Keratinocyte (primary cell): ENCODE measurements around the gene MAPK1IP1L. TPM values are rescaled to one million over a fixed set of nuclear protein-coding genes. Genes with fewer than 3 reads are reported as not detected.

Experiments
- DNase-seq: peaks from one replicate; pipeline ENCODE4 v3.0.0-alpha.2; 2011; ENCODE audit warnings: low read depth, missing footprints, low spot score
- FAIRE-seq: peaks from 2 replicates; lab custom pipeline; 2011; peaks lifted over from hg19 to GRCh38; lab: Jason Lieb, UNC
- H2AFZ ChIP-seq: 2 replicates; pipeline ENCODE4 v1.6.0; 2012; ENCODE audit warnings: low read length, control low read depth, inconsistent platforms; ENCODE audit not compliant: control insufficient read depth
- H3K27ac ChIP-seq: 2 replicates; pipeline ENCODE4 v1.5.1; 2011; ENCODE audit warnings: low read length; ENCODE audit not compliant: control insufficient read depth, insufficient read depth
- H3K27me3 ChIP-seq: 3 replicates; pipeline ENCODE4 v1.6.0; 2011; ENCODE audit warnings: low read length; ENCODE audit not compliant: control insufficient read depth, insufficient read depth; ENCODE audit errors: extremely low read depth
- H3K36me3 ChIP-seq, 2 experiments: 2 replicates in 1 of 2; 3 replicates in 1 of 2; pipeline ENCODE4 v1.5.1; 2011; ENCODE audit warnings: low read length in 2 of 2, mild to moderate bottlenecking in 1 of 2; ENCODE audit not compliant: control insufficient read depth in 2 of 2, insufficient read depth in 2 of 2; ENCODE audit errors: extremely low read depth in 1 of 2
- H3K4me1 ChIP-seq: 3 replicates; pipeline ENCODE4 v1.5.1; 2011; ENCODE audit warnings: low read length; ENCODE audit not compliant: control insufficient read depth, insufficient read depth; ENCODE audit errors: extremely low read depth
- H3K4me2 ChIP-seq: 3 replicates; pipeline ENCODE4 v1.6.0; 2011; ENCODE audit warnings: low read depth, low read length; ENCODE audit not compliant: control insufficient read depth, insufficient read depth; ENCODE audit errors: extremely low read depth
- H3K4me3 ChIP-seq, 3 experiments: fragments of 200-600 bp in 1 of 3; sonication (generic) in 1 of 3; 2 replicates in 2 of 3; 3 replicates in 1 of 3; pipeline ENCODE4 v1.5.1; 2011 to 2016; ENCODE audit warnings: low read length in 3 of 3, mild to moderate bottlenecking in 3 of 3, control low read depth in 2 of 3, inconsistent platforms in 1 of 3, low read depth in 1 of 3, mixed read lengths in 1 of 3, mixed run types in 1 of 3, moderate library complexity in 1 of 3; ENCODE audit not compliant: control insufficient read depth in 2 of 3, insufficient read depth in 2 of 3; ENCODE audit errors: extremely low read depth in 1 of 3
- H3K79me2 ChIP-seq: 2 replicates; pipeline ENCODE4 v1.6.0; 2012; ENCODE audit warnings: low read length; ENCODE audit not compliant: control insufficient read depth, insufficient read depth
- H3K9ac ChIP-seq: 3 replicates; pipeline ENCODE4 v1.6.0; 2011; ENCODE audit warnings: low read length; ENCODE audit not compliant: control insufficient read depth, insufficient read depth; ENCODE audit errors: extremely low read depth
- H3K9me1 ChIP-seq: 3 replicates; pipeline ENCODE4 v1.6.0; 2011; ENCODE audit warnings: low read length; ENCODE audit not compliant: control insufficient read depth, insufficient read depth; ENCODE audit errors: extremely low read depth
- H3K9me3 ChIP-seq: 2 replicates; pipeline ENCODE4 v1.5.1; 2012; ENCODE audit warnings: low read depth, low read length; ENCODE audit not compliant: control insufficient read depth
- H4K20me1 ChIP-seq: 3 replicates; pipeline ENCODE4 v1.6.0; 2011; ENCODE audit warnings: low read length; ENCODE audit not compliant: control insufficient read depth, insufficient read depth; ENCODE audit errors: extremely low read depth
- EZH2 ChIP-seq: IDR thresholded peaks from one replicate; pipeline ENCODE4 v1.6.1; 2012; ENCODE audit warnings: inconsistent platforms, mild to moderate bottlenecking, low read length, moderate library complexity
- dilution Hi-C: fragments of 300-500 bp; cut with MboI; formaldehyde crosslinking; loops from one replicate; pipeline ENCODE4 v1.7.0; 2020; ENCODE audit warnings: low sequenced_read_pairs; ENCODE audit not compliant: extremely low pct_ligation_motif_present
- polyA plus RNA-seq, 5 experiments: library from polyadenylated mRNA; depleted of rRNA in 3 of 5; stranded (reverse) in 3 of 5; stranded (forward) in 1 of 5; unstranded in 1 of 5; fragments of >200 nt; gene quantifications; 1 replicate in 1 of 5; 2 replicates in 3 of 5; 3 replicates in 1 of 5; pipeline versions ENCODE4 v1.2.1 to v1.2.3, GENCODE V29; 2011 to 2012; ENCODE audit warnings: missing spikeins in 2 of 5, low read depth in 1 of 5, low replicate concordance in 1 of 5
- TF ChIP-seq, protein P1 (sequence below), 3 experiments: IDR thresholded peaks in 1 of 3; conservative IDR thresholded peaks in 1 of 3; optimal IDR thresholded peaks in 1 of 3; 2 replicates in 2 of 3; 3 replicates in 1 of 3; pipeline versions ENCODE3 to v1.5.1; 2011; ENCODE audit warnings: low read length in 3 of 3, mild to moderate bottlenecking in 3 of 3, moderate library complexity in 2 of 3, control low read depth in 1 of 3, inconsistent platforms in 1 of 3; ENCODE audit not compliant: insufficient read depth in 2 of 3; ENCODE audit errors: extremely low read depth in 1 of 3

Gene MAPK1IP1L
- polyA plus RNA-seq, 1 donor (not counting 4 experiments of a cell fraction or from before 2014, with no cell fraction given) = 48.5 TPM

DNA sequence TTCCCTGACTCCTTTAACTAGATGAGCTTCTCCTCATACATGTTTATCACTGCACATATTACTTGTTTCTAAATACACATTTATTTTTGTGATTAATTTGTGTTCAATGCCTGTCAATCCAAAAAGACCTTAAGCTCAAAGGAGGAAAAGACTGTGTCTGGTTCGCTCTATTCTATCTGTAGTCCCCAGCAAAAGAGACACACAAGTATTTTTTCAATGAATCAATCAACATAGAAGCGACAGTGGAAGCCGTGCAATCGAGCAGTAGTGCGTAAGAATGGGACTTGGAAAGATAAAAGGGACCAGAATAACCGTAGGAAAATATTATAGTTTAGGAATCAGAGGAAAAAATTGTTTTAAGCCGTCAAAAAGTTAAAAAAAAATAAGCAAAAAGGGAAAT, 25.5 kb upstream of the MAPK1IP1L start:
- H3K9ac ChIP-seq = peak overlapping the region; percentile 96
- no peaks in the 10 kb centered on the region for H3K27me3 ChIP-seq
- H3K27ac ChIP-seq = peak overlapping the region; percentile 96
- dilution Hi-C loops = no loop called here
- H3K4me1 ChIP-seq = peaks cover 19% of the 10 kb centered on the region
- TF ChIP-seq EZH2 = no peak
- TF ChIP-seq, protein P1, sequence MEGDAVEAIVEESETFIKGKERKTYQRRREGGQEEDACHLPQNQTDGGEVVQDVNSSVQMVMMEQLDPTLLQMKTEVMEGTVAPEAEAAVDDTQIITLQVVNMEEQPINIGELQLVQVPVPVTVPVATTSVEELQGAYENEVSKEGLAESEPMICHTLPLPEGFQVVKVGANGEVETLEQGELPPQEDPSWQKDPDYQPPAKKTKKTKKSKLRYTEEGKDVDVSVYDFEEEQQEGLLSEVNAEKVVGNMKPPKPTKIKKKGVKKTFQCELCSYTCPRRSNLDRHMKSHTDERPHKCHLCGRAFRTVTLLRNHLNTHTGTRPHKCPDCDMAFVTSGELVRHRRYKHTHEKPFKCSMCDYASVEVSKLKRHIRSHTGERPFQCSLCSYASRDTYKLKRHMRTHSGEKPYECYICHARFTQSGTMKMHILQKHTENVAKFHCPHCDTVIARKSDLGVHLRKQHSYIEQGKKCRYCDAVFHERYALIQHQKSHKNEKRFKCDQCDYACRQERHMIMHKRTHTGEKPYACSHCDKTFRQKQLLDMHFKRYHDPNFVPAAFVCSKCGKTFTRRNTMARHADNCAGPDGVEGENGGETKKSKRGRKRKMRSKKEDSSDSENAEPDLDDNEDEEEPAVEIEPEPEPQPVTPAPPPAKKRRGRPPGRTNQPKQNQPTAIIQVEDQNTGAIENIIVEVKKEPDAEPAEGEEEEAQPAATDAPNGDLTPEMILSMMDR (optimal IDR thresholded peaks at IDR 0.05 in 1 of 3, IDR thresholded peaks at IDR 0.05 in 1 of 3, conservative IDR thresholded peaks at IDR 0.05 in 1 of 3; ENCODE audit: extremely low read depth in 1 of 3, insufficient read depth in 2 of 3, low read length in 3 of 3) = no peak
- H3K36me3 ChIP-seq = no peaks in the 10 kb centered on the region
- peak overlapping the region; percentile 99 for H2AFZ ChIP-seq
- H3K9me1 ChIP-seq = peaks cover 2% of the 10 kb centered on the region
- peaks cover 63% of the 10 kb centered on the region for H3K79me2 ChIP-seq
- H3K4me2 ChIP-seq = peak overlapping the region; percentile 97
- FAIRE-seq (no peak), DNase-seq (no peak)
- H4K20me1 ChIP-seq = no peaks in the 10 kb centered on the region
- peak overlapping the region; percentile 81 to 98 (median 86) for H3K4me3 ChIP-seq
- H3K9me3 ChIP-seq = no peaks in the 10 kb centered on the region

DNA sequence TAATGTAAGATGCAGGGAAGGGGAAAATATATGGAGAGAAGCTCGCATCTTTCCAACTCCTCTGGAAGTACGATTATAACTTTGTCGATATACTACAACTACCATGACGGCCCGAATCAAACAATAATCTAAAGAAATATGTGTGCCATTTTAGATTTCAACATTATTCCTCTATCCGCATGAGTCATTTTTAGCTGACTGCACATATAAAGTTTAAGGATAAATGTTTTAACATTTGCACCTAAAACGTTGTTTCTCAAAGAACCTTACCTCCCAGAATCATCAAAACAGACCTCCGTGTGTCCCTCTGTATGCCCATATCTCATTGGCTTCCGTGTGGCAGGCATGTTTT, 25.0 kb upstream of the MAPK1IP1L start:
- peak overlapping the region; percentile 81 to 98 (median 86) for H3K4me3 ChIP-seq
- H3K9ac ChIP-seq = peak overlapping the region; percentile 96
- peak overlapping the region; percentile 99 for H2AFZ ChIP-seq
- dilution Hi-C loops = no loop called here
- no peaks in the 10 kb centered on the region for H4K20me1 ChIP-seq
- H3K36me3 ChIP-seq = no peaks in the 10 kb centered on the region
- peaks cover 68% of the 10 kb centered on the region for H3K79me2 ChIP-seq
- peaks cover 2% of the 10 kb centered on the region for H3K9me1 ChIP-seq
- H3K4me2 ChIP-seq = peak overlapping the region; percentile 97
- no peak for DNase-seq
- no peak for FAIRE-seq
- TF ChIP-seq, protein P1 (optimal IDR thresholded peaks at IDR 0.05 in 1 of 3, IDR thresholded peaks at IDR 0.05 in 1 of 3, conservative IDR thresholded peaks at IDR 0.05 in 1 of 3; ENCODE audit: extremely low read depth in 1 of 3, insufficient read depth in 2 of 3, low read length in 3 of 3) = no peak
- TF ChIP-seq EZH2 = no peak
- peaks cover 19% of the 10 kb centered on the region for H3K4me1 ChIP-seq
- H3K27ac ChIP-seq = peak overlapping the region; percentile 96
- H3K27me3 ChIP-seq = no peaks in the 10 kb centered on the region
- no peaks in the 10 kb centered on the region for H3K9me3 ChIP-seq
